HepG2 (cell line): ENCODE measurements around the gene ESR1. TPM values are rescaled to one million over a fixed set of nuclear protein-coding genes. Genes with fewer than 3 reads are reported as not detected.
"Not testable (repeated sequence)": the region's sequence is repeated elsewhere in the genome, so short reads cannot be mapped to it uniquely, and the experiment has no call there.

ENCODE experiments used
- ATAC-seq: fragments of 200-7000 bp; cut with Tn5 transposase; 3 replicates; pipeline ENCODE4 v1.9.1; 2020; ENCODE audit warnings: mild to moderate bottlenecking, moderate library complexity
- BruUV-seq: library from RNA; stranded (reverse); fragments of 400-500 nt; replicated peaks from 2 replicates; lab custom pipeline; 2021; lab: Mats Ljungman, UMichigan
- CTCF ChIA-PET: fragments of 300-600 bp; formaldehyde crosslinking; extraction: SDS; loops from one replicate; lab custom pipeline; 2021; ENCODE audit warnings: low total read pairs, inconsistent platforms, low intra/inter-chr PET ratio; lab: Yijun Ruan, JAX
- POLR2A ChIA-PET: fragments of 350-600 bp; sonication (Branson Sonifier 250); formaldehyde crosslinking; loops from one replicate; lab custom pipeline; 2020; ENCODE audit warnings: antibody characterized with exemption, inconsistent platforms; lab: Yijun Ruan, JAX
- DNase-seq: peaks from one replicate; pipeline ENCODE4 v3.0.0-alpha.2; 2015; ENCODE audit warnings: low spot score
- FAIRE-seq: peaks from 3 replicates; lab custom pipeline; 2011; peaks lifted over from hg19 to GRCh38; lab: Jason Lieb, UNC
- H2AFZ ChIP-seq: one replicate; pipeline ENCODE4 v1.6.1; 2011; ENCODE audit warnings: low read length, inconsistent platforms
- H3K27ac ChIP-seq: fragments of 300-600 bp; 3 replicates; pipeline ENCODE4 v1.8.0; 2011; ENCODE audit warnings: mixed run types, mild to moderate bottlenecking, mixed read lengths, low read length, inconsistent platforms; ENCODE audit not compliant: insufficient read depth; ENCODE audit errors: extremely low read length
- H3K27me3 ChIP-seq, 2 experiments: fragments of 200-600 bp in 1 of 2; 2 replicates in 1 of 2; 3 replicates in 1 of 2; pipeline versions ENCODE4 v1.6.0 to v1.8.0; 2011; ENCODE audit warnings: low read length in 2 of 2, mild to moderate bottlenecking in 2 of 2, moderate library complexity in 2 of 2, inconsistent platforms in 1 of 2; ENCODE audit not compliant: insufficient read depth in 2 of 2, control insufficient read depth in 1 of 2
- H3K36me3 ChIP-seq, 2 experiments: fragments of 200-600 bp in 1 of 2; replicated peaks in 1 of 2; 2 replicates in 1 of 2; 3 replicates in 1 of 2; pipeline versions ENCODE4 v1.5.1 to v1.8.0; 2011; ENCODE audit warnings: low read length in 2 of 2, inconsistent platforms in 1 of 2; ENCODE audit not compliant: insufficient read depth in 2 of 2, control insufficient read depth in 1 of 2
- H3K4me1 ChIP-seq: 2 replicates; pipeline ENCODE4 v1.5.1; 2012; ENCODE audit warnings: low read length, inconsistent platforms; ENCODE audit not compliant: insufficient read depth
- H3K4me2 ChIP-seq: 2 replicates; pipeline ENCODE4 v1.6.0; 2011; ENCODE audit warnings: low read depth, low read length, inconsistent platforms
- H3K4me3 ChIP-seq, 3 experiments: fragments of 200-600 bp in 1 of 3; sonication (generic), shearing (Covaris generic) in 1 of 3; replicated peaks in 1 of 3; 2 replicates each; pipeline ENCODE4 v1.5.1; 2011 to 2016; ENCODE audit warnings: low read length in 3 of 3, inconsistent platforms in 2 of 3, low read depth in 2 of 3, mild to moderate bottlenecking in 2 of 3, control low read depth in 1 of 3, mixed read lengths in 1 of 3; ENCODE audit not compliant: insufficient read depth in 1 of 3
- H3K79me2 ChIP-seq: one replicate; pipeline ENCODE4 v1.6.1; 2011; ENCODE audit warnings: low read length, inconsistent platforms; ENCODE audit not compliant: insufficient read depth
- H3K9ac ChIP-seq: 2 replicates; pipeline ENCODE4 v1.6.0; 2011; ENCODE audit warnings: mild to moderate bottlenecking, low read depth, low read length, inconsistent platforms; ENCODE audit not compliant: insufficient read depth
- H3K9me3 ChIP-seq: 2 replicates; pipeline ENCODE4 v1.5.1; 2012; ENCODE audit warnings: mild to moderate bottlenecking, low read length
- H4K20me1 ChIP-seq: 2 replicates; pipeline ENCODE4 v1.6.0; 2011; ENCODE audit warnings: inconsistent platforms, mild to moderate bottlenecking, low read length, moderate library complexity; ENCODE audit not compliant: insufficient read depth
- BHLHE40 ChIP-seq: IDR thresholded peaks from 2 replicates; pipeline ENCODE4 v1.6.1; 2011; ENCODE audit warnings: low read length, improper control_type of control experiment
- TCF12 ChIP-seq, 2 experiments: fragments of 450-650 bp in 1 of 2; sonication (generic) in 1 of 2; formaldehyde crosslinking in 1 of 2; IDR thresholded peaks; 2 replicates each; pipeline versions ENCODE4 v1.6.1 to v1.8.0; 2017 to 2022; ENCODE audit warnings: antibody characterized with exemption in 1 of 2, mild to moderate bottlenecking in 1 of 2, missing genetic modification reagents in 1 of 2, moderate library complexity in 1 of 2
- ZC3H13 ChIP-seq: sonication (generic); formaldehyde crosslinking; IDR thresholded peaks from 2 replicates; pipeline ENCODE4 v1.8.1; 2023; ENCODE audit warnings: mild to moderate bottlenecking, missing genetic modification reagents, moderate library complexity
- WGBS: methylation state at CpG from one replicate; pipeline ENCODE4 v1.1.6; 2017; ENCODE audit warnings: low lambda C conversion rate; 5-methylcytosine and 5-hydroxymethylcytosine counted together
- in situ Hi-C: cut with HindIII; loops from 2 replicates; pipeline ENCODE4 v1.10.0; 2017; ENCODE audit warnings: low pct_unique_long_range_greater_than_20kb; ENCODE audit not compliant: extremely low pct_ligation_motif_present
- intact Hi-C: fragments of 100-400 bp; cut with micrococcal nuclease; formaldehyde crosslinking; loops from one replicate; pipeline ENCODE4 v1.10.0; 2022; ENCODE audit not compliant: unreplicated experiment
- polyA plus RNA-seq, 8 experiments: library from polyadenylated mRNA; depleted of rRNA in 3 of 8; stranded (reverse) in 7 of 8; unstranded in 1 of 8; fragments of >200 nt; fragmentation: Illumina TruSeq in 4 of 8; extraction: Trizol in 4 of 8; gene quantifications; 2 replicates each; pipeline versions ENCODE4 v1.2.1 to v1.2.3, GENCODE V29; 2011 to 2016; ENCODE audit warnings: low read depth in 4 of 8, missing spikeins in 1 of 8, mixed read lengths in 1 of 8; ENCODE audit not compliant: insufficient read depth in 1 of 8
- total RNA-seq, 5 experiments: library from RNA; depleted of rRNA; stranded (reverse); fragments of >200 nt; fragmentation: Illumina TruSeq; extraction: Trizol; gene quantifications; 2 replicates each; pipeline ENCODE4 v1.2.3, GENCODE V29; 2016; ENCODE audit warnings: low read depth in 1 of 5
- TF ChIP-seq, protein P1 (sequence below): fragments of 450-650 bp; IDR thresholded peaks from 2 replicates; pipeline ENCODE4 v1.6.1; 2016
- TF ChIP-seq, protein P2 (sequence below): sonication (generic); formaldehyde crosslinking; IDR thresholded peaks from 2 replicates; pipeline ENCODE4 v1.8.0; 2022; ENCODE audit warnings: mild to moderate bottlenecking, missing genetic modification reagents
- TF ChIP-seq, protein P3 (sequence below): sonication (generic); formaldehyde crosslinking; IDR thresholded peaks from 2 replicates; pipeline ENCODE4 v1.9.0; 2021; ENCODE audit warnings: missing genetic modification reagents, borderline replicate concordance

The ESR1 gene
- total and polyA plus RNA-seq, 2 of the 13 experiments (the other 11 are each of a cell fraction or from before 2014, with no cell fraction given) = not detected

DNA sequence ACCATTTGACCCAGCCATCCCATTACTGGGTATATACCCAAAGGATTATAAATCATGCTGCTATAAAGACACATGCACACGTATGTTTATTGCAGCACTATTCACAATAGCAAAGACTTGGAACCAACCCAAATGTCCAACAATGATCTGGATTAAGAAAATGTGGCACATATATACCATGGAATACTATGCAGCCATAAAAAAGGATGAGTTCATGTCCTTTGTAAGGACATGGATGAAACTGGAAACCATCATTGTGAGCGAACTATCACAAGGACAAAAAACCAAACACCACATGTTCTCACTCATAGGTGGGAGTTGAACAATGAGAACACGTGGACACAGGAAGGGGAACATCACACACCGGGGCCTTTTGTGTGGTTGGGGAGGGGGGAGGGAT lies 226.3 kb downstream of the ESR1 start:
- intact Hi-C loops, H3K4me3 ChIP-seq, H3K4me1 ChIP-seq, H3K36me3 ChIP-seq, H3K9me3 ChIP-seq, H3K27me3 ChIP-seq, POLR2A ChIA-PET, ATAC-seq, H3K9ac ChIP-seq, H3K4me2 ChIP-seq, H4K20me1 ChIP-seq, in situ Hi-C loops, H2AFZ ChIP-seq, DNase-seq, BruUV-seq, FAIRE-seq, CTCF ChIA-PET, H3K79me2 ChIP-seq, H3K27ac ChIP-seq: not testable (repeated sequence)
- TF ChIP-seq, protein P1, sequence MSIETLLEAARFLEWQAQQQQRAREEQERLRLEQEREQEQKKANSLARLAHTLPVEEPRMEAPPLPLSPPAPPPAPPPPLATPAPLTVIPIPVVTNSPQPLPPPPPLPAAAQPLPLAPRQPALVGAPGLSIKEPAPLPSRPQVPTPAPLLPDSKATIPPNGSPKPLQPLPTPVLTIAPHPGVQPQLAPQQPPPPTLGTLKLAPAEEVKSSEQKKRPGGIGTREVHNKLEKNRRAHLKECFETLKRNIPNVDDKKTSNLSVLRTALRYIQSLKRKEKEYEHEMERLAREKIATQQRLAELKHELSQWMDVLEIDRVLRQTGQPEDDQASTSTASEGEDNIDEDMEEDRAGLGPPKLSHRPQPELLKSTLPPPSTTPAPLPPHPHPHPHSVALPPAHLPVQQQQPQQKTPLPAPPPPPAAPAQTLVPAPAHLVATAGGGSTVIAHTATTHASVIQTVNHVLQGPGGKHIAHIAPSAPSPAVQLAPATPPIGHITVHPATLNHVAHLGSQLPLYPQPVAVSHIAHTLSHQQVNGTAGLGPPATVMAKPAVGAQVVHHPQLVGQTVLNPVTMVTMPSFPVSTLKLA = peak; percentile 71
- WGBS = 7% methylated on average over 4 of the region's 4 CpGs

DNA sequence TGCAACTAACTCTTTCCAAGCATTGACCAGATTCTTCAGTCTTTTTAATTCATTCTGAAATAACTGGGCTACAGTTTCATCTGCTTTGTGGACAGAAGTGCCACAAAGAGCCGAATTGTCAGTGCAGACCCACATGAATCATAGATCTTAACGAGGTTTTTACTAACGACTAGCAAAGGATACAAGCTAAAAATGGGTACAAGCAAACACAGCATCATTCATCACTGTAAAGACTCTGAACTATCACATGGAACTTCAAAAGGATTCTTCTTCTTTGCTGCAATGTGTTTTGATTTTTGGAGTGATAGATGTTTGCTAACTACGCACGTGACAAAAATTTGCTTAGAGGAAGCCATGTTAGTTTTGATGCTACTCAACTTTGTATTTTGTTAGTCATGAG lies 227.1 kb downstream of the ESR1 start:
- Histone ChIP-seq H3K4me1 (no peaks in the 10 kb centered on the region), H3K36me3 (no peaks in the 10 kb centered on the region), H2AFZ (no peak overlapping the region), H4K20me1 (no peaks in the 10 kb centered on the region), H3K27ac (no peak overlapping the region), H3K4me2 (no peak overlapping the region), H3K4me3 (no peak overlapping the region), H3K9ac (no peak overlapping the region), H3K27me3 (no peaks in the 10 kb centered on the region), H3K79me2 (no peaks in the 10 kb centered on the region), H3K9me3 (no peaks in the 10 kb centered on the region)
- in situ Hi-C loops (no loop called here), intact Hi-C loops (no loop called here)
- CTCF ChIA-PET = no interaction called here
- POLR2A ChIA-PET = no interaction called here
- TF ChIP-seq TCF12 (IDR thresholded peaks at IDR 0.05) (no peak), TCF12 (CRISPR knock-in tag; IDR thresholded peaks at IDR 0.05) (no peak), BHLHE40 (peak; percentile 28; the same call in 1 of the 2 replicates), ZC3H13 (CRISPR knock-in tag) (no peak)
- TF ChIP-seq, protein P2, sequence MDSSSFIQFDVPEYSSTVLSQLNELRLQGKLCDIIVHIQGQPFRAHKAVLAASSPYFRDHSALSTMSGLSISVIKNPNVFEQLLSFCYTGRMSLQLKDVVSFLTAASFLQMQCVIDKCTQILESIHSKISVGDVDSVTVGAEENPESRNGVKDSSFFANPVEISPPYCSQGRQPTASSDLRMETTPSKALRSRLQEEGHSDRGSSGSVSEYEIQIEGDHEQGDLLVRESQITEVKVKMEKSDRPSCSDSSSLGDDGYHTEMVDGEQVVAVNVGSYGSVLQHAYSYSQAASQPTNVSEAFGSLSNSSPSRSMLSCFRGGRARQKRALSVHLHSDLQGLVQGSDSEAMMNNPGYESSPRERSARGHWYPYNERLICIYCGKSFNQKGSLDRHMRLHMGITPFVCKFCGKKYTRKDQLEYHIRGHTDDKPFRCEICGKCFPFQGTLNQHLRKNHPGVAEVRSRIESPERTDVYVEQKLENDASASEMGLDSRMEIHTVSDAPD = no peak
- TF ChIP-seq, protein P3, sequence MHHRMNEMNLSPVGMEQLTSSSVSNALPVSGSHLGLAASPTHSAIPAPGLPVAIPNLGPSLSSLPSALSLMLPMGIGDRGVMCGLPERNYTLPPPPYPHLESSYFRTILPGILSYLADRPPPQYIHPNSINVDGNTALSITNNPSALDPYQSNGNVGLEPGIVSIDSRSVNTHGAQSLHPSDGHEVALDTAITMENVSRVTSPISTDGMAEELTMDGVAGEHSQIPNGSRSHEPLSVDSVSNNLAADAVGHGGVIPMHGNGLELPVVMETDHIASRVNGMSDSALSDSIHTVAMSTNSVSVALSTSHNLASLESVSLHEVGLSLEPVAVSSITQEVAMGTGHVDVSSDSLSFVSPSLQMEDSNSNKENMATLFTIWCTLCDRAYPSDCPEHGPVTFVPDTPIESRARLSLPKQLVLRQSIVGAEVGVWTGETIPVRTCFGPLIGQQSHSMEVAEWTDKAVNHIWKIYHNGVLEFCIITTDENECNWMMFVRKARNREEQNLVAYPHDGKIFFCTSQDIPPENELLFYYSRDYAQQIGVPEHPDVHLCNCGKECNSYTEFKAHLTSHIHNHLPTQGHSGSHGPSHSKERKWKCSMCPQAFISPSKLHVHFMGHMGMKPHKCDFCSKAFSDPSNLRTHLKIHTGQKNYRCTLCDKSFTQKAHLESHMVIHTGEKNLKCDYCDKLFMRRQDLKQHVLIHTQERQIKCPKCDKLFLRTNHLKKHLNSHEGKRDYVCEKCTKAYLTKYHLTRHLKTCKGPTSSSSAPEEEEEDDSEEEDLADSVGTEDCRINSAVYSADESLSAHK (CRISPR knock-in tag) = no peak
- DNase-seq (peak; percentile 24), FAIRE-seq (no peak), ATAC-seq (no peak)
- BruUV-seq = no TSS peak
- 3% methylated on average over 5 of the region's 5 CpGs for WGBS
